ENCODE results near the gene PLEKHG3. TPM values are rescaled to one million over a fixed set of nuclear protein-coding genes. Genes with fewer than 3 reads are reported as not detected.

PLEKHG3 gene
- total RNA-seq, 1 experiment from 2014 or later: 59.3 TPM

- ChIA-PET POLR2A (ENCODE audit: unreplicated experiment) (no interaction called here), CTCF (interaction anchor here (1.0 kb wide), 1 partner anchor 42 kb away, joined by 3 read pairs; no protein-coding TSS in a partner anchor)
- Histone ChIP-seq H3K4me2 (peak overlapping the region; percentile 45), H3K27ac (peak overlapping the region; percentile 34), H3K4me1 (replicated peaks; ENCODE audit: insufficient read depth) (peaks cover 79% of the 10 kb centered on the region), H3K36me3 (ENCODE audit: low read depth) (no peaks in the 10 kb centered on the region), H3K27me3 (ENCODE audit: insufficient read depth, low read depth) (no peaks in the 10 kb centered on the region), H3F3A (ENCODE audit: insufficient read depth, low read depth) (peaks cover 52% of the 10 kb centered on the region), H3K9me2 (ENCODE audit: insufficient read depth) (no peaks in the 10 kb centered on the region), H4K20me1 (ENCODE audit: insufficient read depth) (no peaks in the 10 kb centered on the region), H3K9me3 (ENCODE audit: insufficient read depth, low read depth) (no peaks in the 10 kb centered on the region), H2AFZ (no peak overlapping the region), H3K79me2 (ENCODE audit: low read depth) (no peaks in the 10 kb centered on the region), H3K4me3 (no peak overlapping the region)
- DNase-seq: peak in 1 of 2 experiments; percentile 48
- TF ChIP-seq EZH2 (IDR thresholded peaks at IDR 0.05; ENCODE audit: low read depth) (no peak), CTCF (conservative IDR thresholded peaks at IDR 0.05) (no peak)
- no TSS peak for BruUV-seq (replicated peaks)
- intact Hi-C loops (cut with micrococcal nuclease; ENCODE audit: unreplicated experiment): loop anchor here (1.0 to 5.0 kb wide), 4 partner anchors 55 to 321 kb away; partner anchors contain the start of genes RAB15 and ZBTB1
These were observed 53.8 kb downstream of the PLEKHG3 start for GRCh38 chr14:64758025-64758521.

GRCh38 chr14:64758691-64759554 lies 54.7 kb downstream of the PLEKHG3 start:
- TF ChIP-seq CTCF (conservative IDR thresholded peaks at IDR 0.05) (no peak), EZH2 (IDR thresholded peaks at IDR 0.05; ENCODE audit: low read depth) (no peak)
- H3K9me3 ChIP-seq (ENCODE audit: insufficient read depth, low read depth): no peaks in the 10 kb centered on the region
- H3K79me2 ChIP-seq (ENCODE audit: low read depth): no peaks in the 10 kb centered on the region
- peak overlapping the region; percentile 45 for H3K4me2 ChIP-seq
- DNase-seq: peak; percentile 77 to 85
- H3K4me3 ChIP-seq: no peak overlapping the region
- intact Hi-C loops (cut with micrococcal nuclease; ENCODE audit: unreplicated experiment): loop anchor here (1.0 to 5.0 kb wide), 4 partner anchors 56 to 322 kb away; partner anchors contain the start of genes RAB15 and ZBTB1
- H2AFZ ChIP-seq: no peak overlapping the region
- ChIA-PET POLR2A (ENCODE audit: unreplicated experiment) (interaction anchor here (0.5 to 0.7 kb wide), 3 partner anchors 17 to 158 kb away, joined by 3 to 4 read pairs (median 4); no protein-coding TSS in a partner anchor), CTCF (interaction anchor here (1.0 kb wide), 1 partner anchor 41 kb away, joined by 3 read pairs; no protein-coding TSS in a partner anchor)
- H3K9me2 ChIP-seq (ENCODE audit: insufficient read depth): no peaks in the 10 kb centered on the region
- BruUV-seq (replicated peaks): no TSS peak
- no peaks in the 10 kb centered on the region for H4K20me1 ChIP-seq (ENCODE audit: insufficient read depth)
- peaks cover 79% of the 10 kb centered on the region for H3K4me1 ChIP-seq (replicated peaks; ENCODE audit: insufficient read depth)
- no peaks in the 10 kb centered on the region for H3K27me3 ChIP-seq (ENCODE audit: insufficient read depth, low read depth)
- peak overlapping the region; percentile 34 for H3K27ac ChIP-seq
- H3K36me3 ChIP-seq (ENCODE audit: low read depth): no peaks in the 10 kb centered on the region
- peaks cover 56% of the 10 kb centered on the region for H3F3A ChIP-seq (ENCODE audit: insufficient read depth, low read depth)

- Histone ChIP-seq H2AFZ (no peak overlapping the region), H3K27me3 (ENCODE audit: insufficient read depth, low read depth) (no peaks in the 10 kb centered on the region), H3F3A (ENCODE audit: insufficient read depth, low read depth) (peaks cover 56% of the 10 kb centered on the region), H3K4me2 (no peak overlapping the region; the same call in 1 of the 2 replicates), H3K9me3 (ENCODE audit: insufficient read depth, low read depth) (no peaks in the 10 kb centered on the region), H3K4me3 (no peak overlapping the region), H3K79me2 (ENCODE audit: low read depth) (no peaks in the 10 kb centered on the region), H3K36me3 (ENCODE audit: low read depth) (no peaks in the 10 kb centered on the region), H3K27ac (no peak overlapping the region), H3K9me2 (ENCODE audit: insufficient read depth) (no peaks in the 10 kb centered on the region), H4K20me1 (ENCODE audit: insufficient read depth) (no peaks in the 10 kb centered on the region), H3K4me1 (replicated peaks; ENCODE audit: insufficient read depth) (peaks cover 79% of the 10 kb centered on the region)
- ChIA-PET CTCF (interaction anchor here (0.6 to 0.7 kb wide), 3 partner anchors 53 to 207 kb away, joined by 4 to 6 read pairs (median 5); no protein-coding TSS in a partner anchor), POLR2A (ENCODE audit: unreplicated experiment) (interaction anchor here (0.5 to 0.7 kb wide), 4 partner anchors 18 to 223 kb away, joined by 3 to 6 read pairs (median 4); no protein-coding TSS in a partner anchor)
- DNase-seq: no peak
- no TSS peak for BruUV-seq (replicated peaks)
- intact Hi-C loops (cut with micrococcal nuclease; ENCODE audit: unreplicated experiment): loop anchor here (2.0 to 5.0 kb wide), 3 partner anchors 213 to 322 kb away; partner anchors contain the start of genes RAB15 and ZBTB1
- TF ChIP-seq CTCF (conservative IDR thresholded peaks at IDR 0.05): no peak
- TF ChIP-seq EZH2 (IDR thresholded peaks at IDR 0.05; ENCODE audit: low read depth): no peak
These were observed 55.3 kb downstream of the PLEKHG3 start for GRCh38 chr14:64759555-64759938.
